Effector memory CD8-positive, alpha-beta T cell (primary cell): ENCODE results near the gene PIGU.
A peak's percentile ranks its signal among the peaks of the same experiment; 100 is the strongest.

Experiments used
- ATAC-seq: fragments of 150-1000 bp; cut with Tn5 transposase; replicated peaks from 2 replicates; pipeline ENCODE4 v1.10.0; 2021; ENCODE audit warnings: mild to moderate bottlenecking, moderate library complexity
- DNase-seq, 3 experiments: peaks; one replicate each; pipeline ENCODE4 v3.0.0; 2021
- H3K27ac Mint-ChIP-seq, 2 donors: one replicate each; pipeline ENCODE4 v1.8.0; 2022; ENCODE audit warnings: mild to moderate bottlenecking in 2 of 2, mixed read lengths in 2 of 2, moderate library complexity in 2 of 2
- H3K27me3 Mint-ChIP-seq, 2 donors: one replicate each; pipeline ENCODE4 v1.8.0; 2022; ENCODE audit warnings: mixed read lengths in 2 of 2
- H3K36me3 Mint-ChIP-seq: one replicate; pipeline ENCODE4 v1.8.0; 2022; ENCODE audit warnings: mild to moderate bottlenecking, moderate library complexity, mixed read lengths; ENCODE audit not compliant: insufficient read depth
- H3K4me1 Mint-ChIP-seq, 2 donors: one replicate each; pipeline ENCODE4 v1.8.0; 2022; ENCODE audit warnings: low read depth in 2 of 2, mixed read lengths in 2 of 2
- H3K4me3 Mint-ChIP-seq, 2 donors: one replicate each; pipeline ENCODE4 v1.8.0; 2022; ENCODE audit warnings: mild to moderate bottlenecking in 2 of 2, mixed read lengths in 2 of 2, moderate library complexity in 2 of 2
- H3K9me3 Mint-ChIP-seq, 2 donors: one replicate each; pipeline ENCODE4 v1.8.0; 2022; ENCODE audit warnings: mixed read lengths in 2 of 2

Gene PIGU

GRCh38 chr20:34570859-34571306 is 106.0 kb downstream of the PIGU start:
- H3K4me3 Mint-ChIP-seq = no peak overlapping the region
- ATAC-seq (no peak), DNase-seq (no peak)
- H3K4me1 Mint-ChIP-seq = peaks cover 4 to 8% of the 10 kb centered on the region in 2 donors
- H3K27me3 Mint-ChIP-seq = no peaks in the 10 kb centered on the region
- H3K9me3 Mint-ChIP-seq = no peaks in the 10 kb centered on the region
- H3K27ac Mint-ChIP-seq = peak overlapping the region; percentile 70 to 84
- H3K36me3 Mint-ChIP-seq = peaks cover 18% of the 10 kb centered on the region

- no peaks in the 10 kb centered on the region for H3K9me3 Mint-ChIP-seq
- peak overlapping the region in 1 of 2 donors; percentile 18 for H3K27ac Mint-ChIP-seq
- peaks cover 4 to 8% of the 10 kb centered on the region in 2 donors for H3K4me1 Mint-ChIP-seq
- H3K4me3 Mint-ChIP-seq = no peak overlapping the region
- H3K27me3 Mint-ChIP-seq = no peaks in the 10 kb centered on the region
- ATAC-seq (no peak), DNase-seq (no peak)
- H3K36me3 Mint-ChIP-seq = peaks cover 19% of the 10 kb centered on the region
These were observed 107.3 kb downstream of the PIGU start for GRCh38 chr20:34569598-34569997.

DNA sequence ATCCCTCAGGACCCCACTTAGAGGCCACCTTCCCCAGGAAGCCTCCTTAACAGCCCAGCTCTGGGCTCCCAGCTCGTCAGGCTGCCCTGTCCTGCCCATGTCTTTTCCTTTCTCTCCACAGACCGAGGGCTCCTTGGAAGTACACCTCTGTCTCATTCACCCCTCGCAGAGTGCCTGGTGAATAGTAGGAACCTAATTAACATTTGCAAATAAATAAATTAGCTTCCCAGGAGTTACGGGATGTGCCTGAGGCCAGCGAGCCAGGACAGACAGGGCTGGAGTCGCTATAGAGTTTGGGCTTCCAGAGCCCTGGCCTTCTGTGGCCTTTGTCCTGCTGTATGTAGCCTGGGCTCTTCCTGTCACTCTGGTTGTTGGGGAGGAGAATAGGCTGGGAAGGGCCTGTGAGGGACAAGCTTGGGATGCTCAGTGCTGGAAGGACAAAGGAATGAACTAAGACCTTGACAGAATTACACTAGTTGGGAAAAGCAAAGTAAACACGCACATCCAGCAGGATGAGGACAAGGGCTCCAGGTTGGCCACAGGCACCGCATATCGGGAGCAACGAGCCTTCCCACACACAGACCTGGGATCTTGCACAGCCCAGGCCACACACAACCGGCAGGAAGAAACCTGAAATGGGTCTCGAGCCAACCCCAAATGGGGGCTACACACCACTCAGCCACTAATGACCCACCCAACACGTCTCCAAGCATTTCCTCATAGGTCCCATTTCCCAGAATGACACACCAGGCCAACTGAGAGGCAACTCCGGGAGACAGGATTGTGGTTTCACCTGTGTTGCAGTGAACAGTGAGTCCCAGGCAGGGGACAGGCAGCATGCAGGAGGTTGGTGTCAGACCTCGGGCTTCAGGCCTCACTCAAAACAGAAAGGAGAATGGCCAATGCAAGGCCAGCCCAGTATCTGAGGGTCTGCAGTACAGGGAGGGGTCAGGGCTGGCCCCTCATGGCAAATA is 108.7 kb downstream of the PIGU start:
- Mint-ChIP-seq H3K27ac (peak overlapping the region; percentile 45 to 88), H3K4me3 (no peak overlapping the region), H3K4me1 (peaks cover 5 to 8% of the 10 kb centered on the region in 2 donors), H3K9me3 (no peaks in the 10 kb centered on the region), H3K36me3 (peaks cover 12% of the 10 kb centered on the region), H3K27me3 (no peaks in the 10 kb centered on the region)
- ATAC-seq (no peak), DNase-seq (no peak)

DNA sequence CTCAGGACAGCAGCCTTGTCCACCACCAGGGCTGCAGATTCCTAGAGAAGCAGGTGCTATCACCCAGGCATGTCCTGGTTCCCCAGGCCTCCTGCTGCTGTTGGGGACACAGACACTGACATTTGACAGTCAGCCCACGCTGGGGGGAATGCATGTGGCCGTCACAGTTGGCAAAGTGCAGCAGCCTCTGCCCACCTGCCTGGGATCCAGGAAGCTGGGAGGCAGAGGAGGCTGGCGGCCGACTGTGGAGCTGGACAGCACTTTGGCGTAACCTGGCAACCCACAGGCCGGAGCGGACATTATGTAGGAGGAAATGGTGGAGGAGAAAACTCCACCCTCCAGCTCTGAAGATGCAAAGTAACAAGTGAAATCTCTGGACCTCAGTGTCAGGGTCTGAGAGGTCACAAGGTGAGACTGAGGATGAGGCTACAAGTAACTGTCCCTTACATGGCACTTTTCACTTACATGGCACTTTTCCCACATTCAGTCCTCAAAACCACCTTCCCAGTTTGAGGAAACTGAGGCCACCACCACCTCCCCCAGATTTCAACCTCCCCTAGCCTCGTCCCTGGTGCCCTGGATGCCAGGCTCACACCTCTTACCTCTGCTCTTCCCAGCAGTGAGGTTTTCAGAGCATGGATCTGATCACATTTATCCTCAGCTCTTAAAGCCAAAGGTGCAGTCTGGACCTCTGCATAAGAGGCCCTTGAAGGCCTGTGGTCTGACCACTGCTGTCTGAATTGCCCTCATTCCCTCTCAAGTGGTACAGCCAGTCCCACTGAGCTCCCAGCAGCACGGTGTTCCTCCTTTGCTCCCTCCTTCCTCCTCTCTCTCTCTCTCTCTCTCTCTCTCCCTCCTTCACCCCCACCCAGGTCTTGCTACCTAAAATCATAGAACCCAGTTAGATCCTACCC is 109.7 kb downstream of the PIGU start:
- Mint-ChIP-seq H3K27me3 (no peaks in the 10 kb centered on the region), H3K4me1 (peaks cover 5 to 8% of the 10 kb centered on the region in 2 donors), H3K4me3 (no peak overlapping the region), H3K9me3 (no peaks in the 10 kb centered on the region), H3K27ac (peak overlapping the region; percentile 45 to 88), H3K36me3 (peaks cover 9% of the 10 kb centered on the region)
- no peak for DNase-seq
- no peak for ATAC-seq

DNA sequence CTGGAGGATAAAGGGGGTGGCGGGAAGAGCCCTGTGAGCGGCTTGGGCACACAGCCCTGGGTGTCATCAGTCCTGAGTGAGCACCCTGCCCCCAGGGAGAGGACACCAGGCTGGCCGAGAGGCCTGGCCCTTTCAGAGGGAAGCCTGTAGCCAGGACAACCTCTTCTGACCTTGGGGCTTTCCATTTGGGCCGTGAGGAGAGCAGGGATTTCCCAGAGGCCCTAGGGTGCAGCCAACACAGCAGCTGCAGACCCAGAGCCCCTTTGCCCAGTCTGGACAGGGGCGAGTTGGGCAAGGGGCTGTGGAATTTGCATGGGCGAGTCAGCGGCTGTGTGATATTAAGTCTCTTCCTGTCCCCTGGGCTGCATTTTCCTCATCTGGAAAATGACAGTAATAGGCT is 112.1 kb downstream of the PIGU start:
- no peak for DNase-seq
- no peak for ATAC-seq
- Mint-ChIP-seq H3K4me3 (no peak overlapping the region), H3K9me3 (no peaks in the 10 kb centered on the region), H3K27me3 (no peaks in the 10 kb centered on the region), H3K4me1 (peaks cover 0 to 4% of the 10 kb centered on the region in 2 donors), H3K36me3 (peaks cover 13% of the 10 kb centered on the region), H3K27ac (no peak overlapping the region)

DNA sequence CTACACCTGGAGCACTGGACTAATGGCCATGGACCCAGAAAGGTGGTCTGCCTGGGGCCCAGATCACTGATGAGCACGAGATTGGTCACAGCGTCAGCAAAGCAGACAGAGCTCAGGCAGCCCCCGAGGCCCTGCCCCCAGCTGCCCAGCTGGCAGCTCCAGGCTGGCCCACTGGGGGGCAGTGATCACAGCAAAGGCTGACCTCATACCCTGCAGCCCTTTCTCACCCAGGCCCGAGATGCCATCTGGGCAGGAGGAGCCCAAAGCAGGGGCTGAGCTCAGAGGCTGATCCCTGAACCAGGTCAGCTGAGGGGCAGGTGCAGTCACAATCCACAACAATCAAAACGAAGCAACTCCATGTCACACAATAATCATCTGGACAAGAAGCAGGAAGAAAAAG is 114.3 kb downstream of the PIGU start:
- Mint-ChIP-seq H3K27ac (peak overlapping the region in 1 of 2 donors; percentile 41), H3K36me3 (peaks cover 27% of the 10 kb centered on the region), H3K9me3 (no peaks in the 10 kb centered on the region), H3K27me3 (no peaks in the 10 kb centered on the region), H3K4me3 (no peak overlapping the region), H3K4me1 (peaks cover 8 to 10% of the 10 kb centered on the region in 2 donors)
- ATAC-seq (no peak), DNase-seq (no peak)

GRCh38 chr20:34561661-34562060 is 115.2 kb downstream of the PIGU start:
- Mint-ChIP-seq H3K4me3 (no peak overlapping the region), H3K27me3 (no peaks in the 10 kb centered on the region), H3K36me3 (peaks cover 27% of the 10 kb centered on the region), H3K27ac (peak overlapping the region; percentile 41 to 87), H3K9me3 (no peaks in the 10 kb centered on the region), H3K4me1 (peaks cover 8 to 13% of the 10 kb centered on the region in 2 donors)
- no peak for DNase-seq
- ATAC-seq = no peak

DNA sequence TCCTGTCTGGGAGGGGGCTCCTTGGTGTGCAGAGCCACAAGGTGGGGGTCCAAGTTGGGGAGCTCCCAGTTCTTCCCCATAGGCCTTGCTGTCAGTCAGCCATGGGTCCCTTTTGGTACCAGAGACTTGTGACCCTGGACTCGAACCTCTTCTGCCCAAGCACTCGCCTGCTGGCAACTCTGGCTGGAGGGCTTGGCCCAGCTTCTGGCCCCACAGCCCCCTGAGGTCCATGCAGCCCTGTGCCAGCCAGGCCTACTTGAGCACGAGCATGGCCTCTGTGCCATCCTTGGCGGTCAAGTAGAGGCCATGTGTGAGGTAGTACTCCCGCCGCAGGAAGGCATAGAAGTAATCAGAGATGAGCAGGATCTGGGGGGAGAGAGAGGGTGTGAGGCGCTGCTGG is 116.3 kb downstream of the PIGU start:
- Mint-ChIP-seq H3K4me3 (peak overlapping the region in 1 of 2 donors; percentile 70), H3K4me1 (peaks cover 8 to 13% of the 10 kb centered on the region in 2 donors), H3K27me3 (no peaks in the 10 kb centered on the region), H3K36me3 (peaks cover 25% of the 10 kb centered on the region), H3K9me3 (no peaks in the 10 kb centered on the region), H3K27ac (peak overlapping the region; percentile 41 to 87)
- DNase-seq = peak in 1 of 3 experiments; percentile 9
- no peak for ATAC-seq

- Mint-ChIP-seq H3K27me3 (no peaks in the 10 kb centered on the region), H3K4me3 (peak overlapping the region; percentile 67 to 70), H3K9me3 (no peaks in the 10 kb centered on the region), H3K4me1 (peaks cover 8 to 13% of the 10 kb centered on the region in 2 donors), H3K27ac (peak overlapping the region; percentile 41 to 87), H3K36me3 (peaks cover 24% of the 10 kb centered on the region)
- DNase-seq (no peak), ATAC-seq (no peak)
These were observed 116.8 kb downstream of the PIGU start for GRCh38 chr20:34560141-34560523.

DNA sequence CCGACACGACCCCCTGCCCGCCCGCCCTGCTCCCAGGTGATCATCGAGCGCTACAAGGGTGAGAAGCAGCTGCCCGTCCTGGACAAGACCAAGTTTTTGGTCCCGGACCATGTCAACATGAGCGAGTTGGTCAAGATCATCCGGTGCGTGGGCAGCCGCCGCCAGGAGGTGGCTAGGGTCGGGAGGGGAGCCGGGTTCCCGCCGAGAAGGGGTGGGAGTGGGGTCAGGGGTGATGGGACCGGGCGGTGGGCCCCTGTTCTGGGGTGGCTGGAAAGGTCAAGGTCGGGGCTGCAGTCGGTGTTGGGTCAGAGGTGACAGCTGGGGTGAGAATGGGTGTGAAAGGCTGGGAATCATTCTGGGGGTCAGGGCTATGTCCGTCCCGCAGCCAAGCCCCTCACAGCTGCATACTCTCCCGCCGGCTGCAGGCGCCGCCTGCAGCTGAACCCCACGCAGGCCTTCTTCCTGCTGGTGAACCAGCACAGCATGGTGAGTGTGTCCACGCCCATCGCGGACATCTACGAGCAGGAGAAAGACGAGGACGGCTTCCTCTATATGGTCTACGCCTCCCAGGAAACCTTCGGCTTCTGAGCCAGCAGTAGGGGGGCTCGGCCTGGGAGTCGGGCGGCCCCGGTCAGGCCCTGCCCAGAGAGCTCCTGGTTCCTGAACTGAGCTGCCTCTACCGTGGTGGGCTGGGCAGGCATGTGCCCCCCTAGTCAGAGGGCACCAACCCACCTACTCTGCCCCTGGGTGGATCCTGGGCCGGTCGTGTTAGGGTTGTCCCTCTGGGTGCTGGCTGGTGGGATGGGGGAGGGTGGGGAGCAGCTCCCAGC is 117.4 kb downstream of the PIGU start:
- Mint-ChIP-seq H3K27ac (peak overlapping the region; percentile 41 to 87), H3K4me1 (peaks cover 8 to 12% of the 10 kb centered on the region in 2 donors)
- no peak for ATAC-seq

GRCh38 chr20:34558320-34559218 is 118.3 kb downstream of the PIGU start, which contains the start of gene MAP1LC3A:
Gene MAP1LC3A, plus strand, starts transcription at chr20:34558718. Its CDS starts 151 bp downstream, at chr20:34558869.
- Mint-ChIP-seq H3K9me3 (no peaks in the 10 kb centered on the region), H3K27ac (peak within 1 kb of the TSS; percentile 97 to 98), H3K27me3 (no peaks in the 10 kb centered on the region), H3K4me3 (peak within 1 kb of the TSS; percentile 87 to 90), H3K36me3 (peaks cover 24% of the 10 kb centered on the region), H3K4me1 (peaks cover 8 to 11% of the 10 kb centered on the region in 2 donors)
- ATAC-seq = peak; percentile 83
- peak; percentile 95 to 96 (median 96) for DNase-seq

More for the DNA sequence above, 117.4 kb downstream of the PIGU start:
- H3K36me3 Mint-ChIP-seq = peaks cover 24% of the 10 kb centered on the region
- peak overlapping the region; percentile 66 to 72 for H3K4me3 Mint-ChIP-seq
- H3K27me3 Mint-ChIP-seq = no peaks in the 10 kb centered on the region
- H3K9me3 Mint-ChIP-seq = no peaks in the 10 kb centered on the region
- DNase-seq = peak in 1 of 3 experiments; percentile 22

- Mint-ChIP-seq H3K27ac (peak overlapping the region; percentile 97 to 98), H3K9me3 (no peaks in the 10 kb centered on the region), H3K27me3 (no peaks in the 10 kb centered on the region), H3K4me1 (peaks cover 8 to 11% of the 10 kb centered on the region in 2 donors), H3K36me3 (peaks cover 24% of the 10 kb centered on the region), H3K4me3 (peak overlapping the region; percentile 87 to 90)
- no peak for ATAC-seq
- no peak for DNase-seq
These were observed 119.0 kb downstream of the PIGU start for GRCh38 chr20:34557936-34558319.
